PFSK-1 (cell line): ENCODE measurements around the gene ERGIC1.

Experiments used
- FOXP2 ChIP-seq: optimal IDR thresholded peaks from 2 replicates; pipeline ENCODE3; 2011; ENCODE audit warnings: borderline replicate concordance, control low read depth, inconsistent platforms; ENCODE audit not compliant: insufficient read depth; ENCODE audit errors: extremely low read length, extremely low read depth
- POLR2AphosphoS5 ChIP-seq: IDR thresholded peaks from 2 replicates; pipeline ENCODE4 v1.6.1; 2012; ENCODE audit warnings: low read depth, mild to moderate bottlenecking, control low read depth, low read length, moderate library complexity
- REST ChIP-seq, 2 experiments: IDR thresholded peaks; 2 replicates each; pipeline versions ENCODE4 v1.6.1 to v1.8.0; 2011 to 2012; ENCODE audit warnings: low read depth in 2 of 2, low read length in 2 of 2, control low read depth in 1 of 2, inconsistent platforms in 1 of 2, mild to moderate bottlenecking in 1 of 2, moderate library complexity in 1 of 2; ENCODE audit not compliant: insufficient read depth in 1 of 2
- SIN3A ChIP-seq: IDR thresholded peaks from 2 replicates; pipeline ENCODE4 v1.6.1; 2012; ENCODE audit warnings: mild to moderate bottlenecking, low read length, moderate library complexity, borderline replicate concordance; ENCODE audit not compliant: insufficient read depth
- TAF1 ChIP-seq: IDR thresholded peaks from 2 replicates; pipeline ENCODE4 v1.6.1; 2012; ENCODE audit warnings: low read length, control low read depth, borderline replicate concordance; ENCODE audit not compliant: insufficient read depth

GRCh38 chr5:172904312-172904642, 70.2 kb downstream of the ERGIC1 start:
- TF ChIP-seq TAF1 (no peak), SIN3A (no peak), POLR2AphosphoS5 (no peak), REST (IDR thresholded peaks at IDR 0.05; ENCODE audit: insufficient read depth in 1 of 2, low read depth in 2 of 2, low read length in 2 of 2) (no peak), FOXP2 (no peak)
